Type B pancreatic cell (in vitro differentiated cells): ENCODE results near the gene GIMD1. TPM values are rescaled to one million over a fixed set of nuclear protein-coding genes. Genes with fewer than 3 reads are reported as not detected.

Experiments used
- DNase-seq: peaks from one replicate; pipeline ENCODE4 v3.0.0; 2021; ENCODE audit warnings: mixed read lengths; ENCODE audit not compliant: unreplicated experiment; ENCODE audit errors: extremely low spot score
- H3K27ac Mint-ChIP-seq: 2 replicates; pipeline ENCODE4 v1.8.0; 2021; ENCODE audit warnings: mild to moderate bottlenecking, mixed read lengths
- H3K27me3 Mint-ChIP-seq: 2 replicates; pipeline ENCODE4 v1.8.0; 2021; ENCODE audit warnings: mixed read lengths
- H3K36me3 Mint-ChIP-seq: 2 replicates; pipeline ENCODE4 v1.8.0; 2021; ENCODE audit warnings: mixed read lengths
- H3K4me1 Mint-ChIP-seq: one replicate; pipeline ENCODE4 v1.8.0; 2021; ENCODE audit warnings: mixed read lengths; ENCODE audit not compliant: unreplicated experiment
- H3K4me3 Mint-ChIP-seq: 2 replicates; pipeline ENCODE4 v1.8.0; 2021; ENCODE audit warnings: mild to moderate bottlenecking, mixed read lengths
- H3K9me3 Mint-ChIP-seq: 2 replicates; pipeline ENCODE4 v1.8.0; 2021; ENCODE audit warnings: mixed read lengths
- total RNA-seq: library from RNA; stranded (reverse); gene quantifications from 2 replicates; pipeline ENCODE4 v1.2.1, GENCODE V29; 2021; ENCODE audit warnings: low replicate concordance
- TF ChIP-seq, protein P1 (sequence below): fragments of 200-600 bp; sonication (generic); conservative IDR thresholded peaks from 2 replicates; pipeline ENCODE4 v1.5.0; 2021; ENCODE audit warnings: antibody characterized with exemption, mild to moderate bottlenecking

GIMD1 gene
- total RNA-seq, 1 donor from 2014 or later: not detected

GRCh38 chr4:106316773-106317409 is 51.7 kb downstream of the GIMD1 start:
- H3K27me3 Mint-ChIP-seq: no peaks in the 10 kb centered on the region

DNA sequence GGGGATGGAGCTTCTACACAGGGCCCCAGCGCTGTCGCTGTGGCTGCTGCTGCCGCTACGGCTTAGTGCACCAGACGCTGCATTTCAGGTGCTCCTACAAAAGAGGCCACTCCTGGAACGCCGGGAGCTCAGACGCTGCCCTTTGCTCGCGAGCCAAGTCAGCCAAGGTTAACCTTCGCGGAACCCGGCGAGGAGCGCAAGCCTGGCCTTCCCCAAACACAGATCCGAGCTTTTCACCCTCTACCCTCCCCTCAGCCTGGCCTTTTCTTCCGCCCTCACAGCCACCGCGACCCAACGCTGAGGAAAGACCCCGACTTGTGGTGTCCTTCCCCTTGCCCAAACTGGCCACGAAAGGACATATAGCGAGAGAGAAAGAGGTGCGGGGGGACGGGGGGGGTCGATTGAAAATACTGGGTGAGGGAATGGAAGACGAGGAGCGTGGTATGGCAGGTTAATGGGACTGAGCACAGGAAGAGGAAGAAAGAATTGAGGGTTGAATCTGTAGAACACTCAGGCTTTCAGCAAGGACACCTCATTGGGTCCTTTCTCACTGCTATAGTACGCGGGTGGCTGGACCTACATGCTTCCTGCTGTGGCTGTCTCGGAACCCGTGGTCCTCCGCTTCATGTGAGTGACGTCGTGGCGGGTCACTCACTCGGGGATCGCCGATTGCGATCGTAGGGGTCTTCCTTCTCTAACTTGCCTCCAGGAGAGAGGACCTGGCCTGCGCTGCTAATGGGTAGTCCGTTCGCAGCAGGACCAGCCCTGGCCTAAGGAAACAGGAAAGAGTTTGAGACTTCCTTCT is 52.4 kb downstream of the GIMD1 start, which contains the start of the genes AIMP1 and TBCK:
Gene AIMP1, plus strand, starts transcription at position 583 of the 805 bp plus-strand sequence. CDS start 8,460 bp downstream, outside the sequence.
Gene TBCK, minus strand, starts transcription at position 242 of the 805 bp plus-strand sequence. CDS start 7,249 bp downstream, outside the sequence.
- TF ChIP-seq, protein P1, sequence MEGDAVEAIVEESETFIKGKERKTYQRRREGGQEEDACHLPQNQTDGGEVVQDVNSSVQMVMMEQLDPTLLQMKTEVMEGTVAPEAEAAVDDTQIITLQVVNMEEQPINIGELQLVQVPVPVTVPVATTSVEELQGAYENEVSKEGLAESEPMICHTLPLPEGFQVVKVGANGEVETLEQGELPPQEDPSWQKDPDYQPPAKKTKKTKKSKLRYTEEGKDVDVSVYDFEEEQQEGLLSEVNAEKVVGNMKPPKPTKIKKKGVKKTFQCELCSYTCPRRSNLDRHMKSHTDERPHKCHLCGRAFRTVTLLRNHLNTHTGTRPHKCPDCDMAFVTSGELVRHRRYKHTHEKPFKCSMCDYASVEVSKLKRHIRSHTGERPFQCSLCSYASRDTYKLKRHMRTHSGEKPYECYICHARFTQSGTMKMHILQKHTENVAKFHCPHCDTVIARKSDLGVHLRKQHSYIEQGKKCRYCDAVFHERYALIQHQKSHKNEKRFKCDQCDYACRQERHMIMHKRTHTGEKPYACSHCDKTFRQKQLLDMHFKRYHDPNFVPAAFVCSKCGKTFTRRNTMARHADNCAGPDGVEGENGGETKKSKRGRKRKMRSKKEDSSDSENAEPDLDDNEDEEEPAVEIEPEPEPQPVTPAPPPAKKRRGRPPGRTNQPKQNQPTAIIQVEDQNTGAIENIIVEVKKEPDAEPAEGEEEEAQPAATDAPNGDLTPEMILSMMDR: no peak
- Mint-ChIP-seq H3K27ac (no peak within 1 kb of the TSS), H3K4me1 (peaks cover 24% of the 10 kb centered on the region), H3K9me3 (no peaks in the 10 kb centered on the region), H3K36me3 (peaks cover 6% of the 10 kb centered on the region), H3K4me3 (no peak within 1 kb of the TSS), H3K27me3 (no peaks in the 10 kb centered on the region)
- DNase-seq: peak; percentile 87

More at GRCh38 chr4:106316773-106317409, 51.7 kb downstream of the GIMD1 start:
- TF ChIP-seq, protein P1: no peak
- Mint-ChIP-seq H3K9me3 (no peaks in the 10 kb centered on the region), H3K4me3 (no peak overlapping the region), H3K4me1 (peaks cover 26% of the 10 kb centered on the region), H3K27ac (no peak overlapping the region), H3K36me3 (peaks cover 8% of the 10 kb centered on the region)
- DNase-seq: no peak

- peaks cover 24% of the 10 kb centered on the region for H3K4me1 Mint-ChIP-seq
- peaks cover 5% of the 10 kb centered on the region for H3K36me3 Mint-ChIP-seq
- no peak for DNase-seq
- TF ChIP-seq, protein P1: no peak
- no peak overlapping the region for H3K27ac Mint-ChIP-seq
- no peak overlapping the region for H3K4me3 Mint-ChIP-seq
- H3K27me3 Mint-ChIP-seq: no peaks in the 10 kb centered on the region
- no peaks in the 10 kb centered on the region for H3K9me3 Mint-ChIP-seq
These were observed 53.1 kb downstream of the GIMD1 start for GRCh38 chr4:106315476-106315967.

DNA sequence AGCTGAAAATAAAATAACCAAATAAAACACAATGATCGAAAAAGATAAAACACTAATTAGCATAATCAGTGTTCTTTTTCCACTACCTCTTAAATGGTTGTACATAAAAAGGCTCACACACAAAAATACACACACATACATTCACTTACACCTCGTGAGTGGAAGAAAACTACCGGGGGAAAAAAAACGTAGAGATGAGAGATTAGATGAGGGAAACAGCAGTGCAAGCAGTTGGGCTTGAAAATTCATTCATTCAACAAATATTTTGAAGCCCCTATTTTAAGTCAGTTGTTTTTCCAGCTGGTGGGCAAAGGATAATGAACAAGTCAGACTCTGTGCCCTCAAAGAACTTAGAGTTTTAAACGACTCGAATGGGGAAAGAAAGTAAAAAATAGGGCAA is 53.6 kb downstream of the GIMD1 start:
- Mint-ChIP-seq H3K4me3 (no peak overlapping the region), H3K27ac (no peak overlapping the region), H3K27me3 (no peaks in the 10 kb centered on the region), H3K4me1 (peaks cover 24% of the 10 kb centered on the region), H3K9me3 (no peaks in the 10 kb centered on the region), H3K36me3 (no peaks in the 10 kb centered on the region)
- TF ChIP-seq, protein P1: no peak
- no peak for DNase-seq

DNA sequence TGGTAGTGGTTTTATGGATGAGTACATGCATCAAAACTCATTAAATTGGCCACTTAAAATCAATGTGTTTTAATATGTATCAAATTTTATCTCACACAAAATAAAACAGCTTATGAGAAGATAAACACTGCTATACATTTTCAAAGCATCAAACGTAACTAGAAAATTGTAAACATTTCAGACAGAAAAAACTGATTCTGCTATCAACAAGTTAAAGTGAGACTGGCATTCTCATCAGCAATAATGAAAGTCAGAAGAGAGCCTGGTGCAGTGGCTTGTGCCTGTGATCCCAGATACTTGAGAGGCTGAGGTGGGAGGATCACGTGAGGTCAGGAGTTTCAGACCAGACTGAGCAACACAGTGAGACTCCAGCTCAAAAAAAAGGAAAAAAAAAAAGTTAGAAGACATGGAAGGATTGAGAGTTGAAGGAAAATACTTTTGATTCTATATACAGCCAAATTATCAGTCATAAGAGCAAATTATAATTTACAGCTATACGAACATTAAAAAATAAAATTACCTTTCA is 55.5 kb downstream of the GIMD1 start:
- no peaks in the 10 kb centered on the region for H3K27me3 Mint-ChIP-seq
- peak overlapping the region; percentile 18 for H3K4me3 Mint-ChIP-seq

More for the DNA sequence above, 55.5 kb downstream of the GIMD1 start:
- H3K4me1 Mint-ChIP-seq: peaks cover 19% of the 10 kb centered on the region
- peaks cover 6% of the 10 kb centered on the region for H3K36me3 Mint-ChIP-seq
- TF ChIP-seq, protein P1: no peak
- H3K27ac Mint-ChIP-seq: no peak overlapping the region
- DNase-seq: no peak
- no peaks in the 10 kb centered on the region for H3K9me3 Mint-ChIP-seq
